NCI-H510A treated with DMSO at 0.1 percent for 48 hours (cell line): ENCODE measurements around the gene NRAP.
"Not testable (repeated sequence)": the region's sequence is repeated elsewhere in the genome, so short reads cannot be mapped to it uniquely, and the experiment has no call there.

ENCODE experiments used
- DNase-seq: peaks from one replicate; lab custom pipeline; 2025; lab: John Stamatoyannopoulos, UW

The NRAP gene

DNA sequence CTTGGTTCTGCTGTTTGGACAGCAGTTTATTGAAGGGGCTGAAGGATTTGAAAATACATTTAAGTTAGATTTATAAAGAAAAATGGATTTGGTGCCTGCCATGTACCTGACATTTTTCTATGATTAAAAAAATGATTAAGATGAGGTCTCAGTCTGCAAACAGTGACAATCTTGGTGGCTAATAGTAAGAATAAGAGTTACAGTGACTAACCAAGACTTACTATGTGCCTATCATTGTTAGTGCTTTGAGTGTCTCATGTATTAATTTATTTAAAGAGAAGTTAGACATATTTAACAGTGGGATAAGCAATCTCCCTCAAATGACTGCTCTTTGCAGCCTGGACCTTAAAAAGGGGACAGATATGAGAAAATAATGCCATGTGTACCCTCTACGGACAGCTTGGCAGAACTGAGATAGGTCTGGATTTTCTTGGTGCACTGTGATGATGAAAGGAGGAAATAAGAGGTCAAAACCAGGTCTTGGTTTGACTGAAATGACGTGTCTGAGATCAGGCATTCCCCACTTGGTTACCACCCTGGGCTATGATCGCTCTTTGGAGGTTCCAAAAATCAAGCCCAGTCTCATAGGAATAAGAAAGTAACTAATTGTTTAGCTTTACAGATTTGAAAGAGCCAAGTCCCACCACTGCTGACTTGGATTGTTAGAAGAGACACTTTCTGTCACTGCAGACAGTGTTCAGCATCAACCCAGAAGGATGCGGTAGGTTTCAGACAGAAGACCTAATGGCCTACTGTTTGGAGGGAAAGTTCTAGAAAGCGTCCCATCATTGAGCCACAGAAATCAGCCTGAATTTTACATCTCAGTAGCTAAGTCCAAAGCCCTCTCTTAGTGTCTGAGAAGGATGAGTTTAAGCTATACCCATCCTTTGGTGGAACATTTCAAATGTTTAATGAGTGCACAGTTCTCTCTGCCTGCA is 18.0 kb upstream of the NRAP start:
- DNase-seq, result no peak

DNA sequence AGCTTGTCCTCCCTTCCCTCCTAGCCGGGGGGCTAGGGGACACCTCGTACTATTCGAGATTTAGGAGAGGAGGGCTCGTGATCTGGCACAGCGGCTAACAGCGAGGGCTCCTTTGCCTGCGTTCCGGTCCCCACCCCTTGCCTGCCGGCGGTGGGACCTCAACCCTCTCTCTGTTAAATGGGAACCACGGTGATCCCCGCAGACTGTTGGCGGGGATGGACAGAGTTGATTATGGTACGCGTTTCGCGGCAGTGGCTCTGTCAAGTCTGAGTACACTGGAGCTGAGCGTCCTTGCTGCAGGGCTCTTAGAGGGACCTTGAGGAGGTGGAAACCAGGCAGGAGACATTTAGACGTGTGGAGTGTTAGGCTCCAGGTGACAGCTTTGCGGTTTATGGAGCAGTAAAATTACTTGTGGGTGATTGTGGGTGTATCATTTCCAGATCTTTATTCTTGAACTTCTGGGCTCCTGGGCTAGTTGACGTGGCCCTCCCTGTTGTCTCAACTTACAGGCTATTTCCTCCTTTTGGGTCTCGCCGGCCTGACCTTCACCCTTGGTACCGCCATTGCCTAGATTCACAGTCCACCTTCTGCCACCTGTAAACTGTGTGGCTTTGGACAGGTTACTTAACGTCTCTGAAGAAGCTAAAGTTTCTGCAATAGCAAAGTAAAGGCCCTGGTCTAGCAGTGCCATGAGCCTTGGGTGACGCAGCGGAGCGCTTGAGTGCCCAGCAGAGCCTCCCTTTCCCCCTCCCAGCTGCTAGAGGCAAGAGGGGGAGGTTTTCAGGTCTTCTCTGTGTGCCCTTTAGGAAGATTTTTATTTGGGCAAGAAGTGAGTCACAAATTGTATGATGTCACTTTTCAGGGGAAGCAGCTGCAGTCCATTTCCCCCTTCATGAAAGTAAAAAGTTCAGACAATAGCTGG is 16.6 kb upstream of the NRAP start:
- peak; percentile 58 for DNase-seq

DNA sequence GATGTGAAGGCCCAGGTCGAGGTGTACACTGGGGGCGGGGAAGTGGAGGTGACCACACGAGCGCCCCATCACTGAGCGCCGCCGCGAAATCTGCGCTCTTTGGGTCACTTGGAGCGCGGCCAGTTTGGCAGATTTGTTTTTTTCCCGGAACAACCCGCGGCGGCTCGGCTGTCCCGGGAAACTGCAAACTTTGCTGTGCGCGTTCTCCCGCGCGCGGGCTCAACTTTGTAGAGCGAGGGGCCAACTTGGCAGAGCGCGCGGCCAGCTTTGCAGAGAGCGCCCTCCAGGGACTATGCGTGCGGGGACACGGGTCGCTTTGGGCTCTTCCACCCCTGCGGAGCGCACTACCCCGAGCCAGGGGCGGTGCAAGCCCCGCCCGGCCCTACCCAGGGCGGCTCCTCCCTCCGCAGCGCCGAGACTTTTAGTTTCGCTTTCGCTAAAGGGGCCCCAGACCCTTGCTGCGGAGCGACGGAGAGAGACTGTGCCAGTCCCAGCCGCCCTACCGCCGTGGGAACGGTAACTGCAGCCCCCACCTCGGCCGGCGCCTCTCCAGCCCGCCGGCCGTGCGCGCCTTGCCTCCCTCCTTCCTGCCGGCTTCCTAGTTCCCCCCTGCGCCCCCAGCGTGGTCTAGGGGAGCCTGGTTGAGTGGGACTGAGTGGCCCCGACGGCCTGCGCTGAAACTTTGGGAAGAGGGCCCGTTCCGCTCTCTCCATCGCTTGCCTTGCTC is 15.8 kb upstream of the NRAP start, which contains the start of gene CASP7:
Gene CASP7, plus strand, starts transcription at position 450 of the 727 bp plus-strand sequence. CDS start 17,582 bp downstream, outside the sequence.
- peak; percentile 86 for DNase-seq

- no peak for DNase-seq
These were observed 2.9 kb upstream of the NRAP start for GRCh38 chr10:113666682-113667252.

GRCh38 chr10:113665806-113666354 is 2.0 kb upstream of the NRAP start:
- no peak for DNase-seq

DNA sequence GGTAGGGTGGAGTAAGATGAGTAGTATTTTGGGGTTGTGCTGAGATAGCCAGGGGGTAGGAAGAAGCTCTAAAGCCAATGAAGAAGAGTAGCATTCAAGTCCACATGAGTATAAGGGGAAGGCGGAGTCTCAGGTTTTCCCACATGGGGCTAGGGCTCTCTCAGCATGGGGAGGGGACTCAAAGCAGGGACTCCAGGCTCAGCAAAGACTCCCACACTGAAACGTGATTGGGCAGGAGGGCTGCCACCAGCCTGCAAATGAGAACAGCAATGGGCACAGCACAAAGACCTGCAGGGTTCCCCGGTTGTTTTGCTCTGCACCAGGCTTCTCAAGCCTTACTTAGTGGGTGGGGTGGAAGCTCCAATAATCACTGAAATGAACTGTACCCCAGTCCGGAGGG is 1.5 kb upstream of the NRAP start:
- no peak for DNase-seq

DNA sequence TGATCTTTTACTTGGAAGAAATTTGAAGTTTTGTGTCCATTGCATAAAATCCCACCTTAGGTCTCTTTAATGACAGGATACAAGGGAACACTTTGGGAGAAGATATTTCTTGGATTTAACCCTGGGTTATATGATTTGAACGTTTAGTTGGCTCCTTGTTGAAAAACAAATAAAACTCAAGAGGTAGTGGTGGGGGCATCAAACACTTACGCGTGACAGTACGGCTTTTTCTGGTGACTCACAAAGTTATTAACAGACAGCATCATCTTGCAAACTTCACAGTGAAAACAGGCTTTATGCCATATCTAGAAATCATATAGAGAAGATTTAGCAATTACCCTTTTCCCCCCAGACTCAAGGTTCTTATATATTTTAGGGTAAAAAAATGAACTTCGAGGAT is 699 bp downstream of the NRAP start:
- DNase-seq, result peak; percentile 52

- no peak for DNase-seq
These were observed 2.5 kb downstream of the NRAP start for GRCh38 chr10:113661332-113661731.

- DNase-seq, result peak; percentile 7
These were observed 6.3 kb downstream of the NRAP start for GRCh38 chr10:113657544-113657943.

GRCh38 chr10:113656896-113657295 is 6.9 kb downstream of the NRAP start:
- no peak for DNase-seq

GRCh38 chr10:113652456-113652855 is 11.4 kb downstream of the NRAP start:
- DNase-seq, result not testable (repeated sequence)

- no peak for DNase-seq
These were observed 11.9 kb downstream of the NRAP start for GRCh38 chr10:113651898-113652297.

DNA sequence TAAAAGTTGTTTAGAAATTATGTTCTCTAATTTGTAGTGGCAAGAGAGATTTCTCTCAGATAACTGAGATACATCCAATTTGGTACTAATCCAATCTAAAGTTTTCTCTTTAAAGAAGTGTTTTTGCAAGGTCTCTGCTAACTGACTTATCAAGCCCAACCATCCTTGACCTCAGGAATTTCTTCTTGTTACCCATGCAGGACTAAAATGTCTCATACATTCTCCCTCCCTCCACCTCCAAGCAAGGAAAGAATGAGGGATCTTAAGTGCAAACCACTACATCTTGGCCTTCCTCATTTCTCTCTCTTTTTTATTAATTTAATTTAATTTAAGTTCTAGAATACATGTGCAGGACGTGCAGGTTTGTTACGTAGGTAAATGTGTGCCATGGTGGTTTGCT is 12.8 kb downstream of the NRAP start:
- DNase-seq, result no peak

DNA sequence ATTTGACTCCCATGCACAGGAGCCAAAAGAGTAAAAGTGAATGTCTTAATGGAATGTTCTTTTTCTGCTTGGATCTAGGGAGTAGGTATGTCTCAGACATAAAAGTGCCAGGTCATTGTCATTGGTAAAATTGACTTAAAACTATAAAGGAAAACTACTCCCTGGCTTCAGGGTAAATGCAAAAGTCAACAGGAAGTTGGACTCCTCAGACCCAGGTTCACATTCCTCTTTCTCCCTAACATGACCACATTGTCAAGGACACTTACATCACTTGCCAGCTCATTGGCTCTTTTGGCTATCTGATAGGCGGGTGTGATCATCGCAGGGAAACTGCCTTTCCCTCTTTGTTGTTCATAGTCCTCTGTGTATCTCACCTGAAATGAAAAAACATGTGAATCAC is 13.7 kb downstream of the NRAP start:
- no peak for DNase-seq

GRCh38 chr10:113648478-113648877 is 15.4 kb downstream of the NRAP start:
- DNase-seq, result no peak

GRCh38 chr10:113647812-113648211 is 16.0 kb downstream of the NRAP start:
- DNase-seq, result no peak

DNA sequence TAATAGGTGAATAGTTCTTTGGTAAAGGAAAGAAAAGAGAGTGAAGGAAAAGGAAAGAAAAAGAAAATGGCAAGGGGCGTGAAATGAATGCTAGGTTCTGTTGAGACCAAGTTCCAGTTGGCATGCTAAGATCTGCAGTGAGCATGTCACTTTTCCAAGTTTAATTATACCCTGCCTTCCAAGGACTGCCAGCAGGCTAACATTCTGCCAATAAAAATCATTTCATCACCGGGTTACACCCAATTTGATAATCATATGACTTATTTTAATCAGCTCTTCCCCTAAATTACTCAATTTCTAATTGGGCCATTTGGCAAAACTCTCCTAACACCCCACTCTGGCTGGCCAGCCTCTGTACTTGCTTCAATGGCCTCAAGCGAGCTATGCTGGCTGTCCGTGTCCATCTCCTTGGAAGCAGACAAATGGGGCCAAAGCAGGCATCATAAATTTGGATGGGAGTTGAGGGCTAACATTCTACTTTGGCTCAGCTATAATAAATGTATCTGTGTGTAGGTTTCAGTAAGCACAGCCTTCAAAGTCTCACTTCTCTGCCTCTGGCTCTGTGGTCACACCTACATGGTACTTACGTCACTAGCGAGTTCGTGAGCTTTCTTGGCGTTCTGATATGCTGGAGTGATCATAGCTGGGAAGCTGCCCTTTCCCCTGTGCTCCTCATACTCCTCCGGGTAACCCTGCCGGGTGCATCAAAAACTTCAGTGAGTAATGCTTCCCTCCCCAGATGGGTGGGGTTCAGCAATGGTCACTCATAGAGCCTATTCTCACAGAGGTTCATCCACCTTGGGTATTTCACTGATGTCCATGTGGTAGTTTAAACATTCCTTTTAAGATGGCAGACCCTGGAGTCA is 17.3 kb downstream of the NRAP start:
- DNase-seq, result no peak

- DNase-seq, result no peak
These were observed 19.4 kb downstream of the NRAP start for GRCh38 chr10:113644185-113645120.

DNA sequence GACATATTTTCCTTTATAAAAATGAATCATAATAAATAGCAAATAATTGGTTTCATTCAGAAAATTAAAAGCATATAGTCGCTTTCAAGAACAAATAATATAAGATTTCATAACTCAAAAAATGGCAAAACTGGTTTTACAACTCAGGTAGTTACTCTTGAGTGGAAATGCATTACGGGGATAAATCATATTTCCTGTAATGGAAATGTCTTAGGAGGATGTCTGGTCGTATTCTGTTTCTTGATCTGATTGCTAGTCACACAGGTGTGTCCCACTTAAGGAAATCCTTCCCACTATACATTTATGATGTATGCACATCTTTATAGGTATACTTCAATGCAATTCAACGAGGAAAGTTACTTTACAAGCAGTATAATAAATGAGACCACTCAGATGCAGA is 20.7 kb downstream of the NRAP start:
- no peak for DNase-seq
